ENCODE data around the gene AKAP6.

The AKAP6 gene

GRCh38 chr14:32709027-32709426, 379.9 kb downstream of the AKAP6 start:
- peaks cover 7% of the 10 kb centered on the region for H3K9me3 Mint-ChIP-seq
- no peak overlapping the region for H3K27ac Mint-ChIP-seq
- no peaks in the 10 kb centered on the region for H3K4me1 Mint-ChIP-seq
- no peaks in the 10 kb centered on the region for H3K36me3 Mint-ChIP-seq
- ATAC-seq (no peak), DNase-seq (ENCODE audit: low spot score in 2 of 2) (no peak)
- no peak overlapping the region for H3K4me3 Mint-ChIP-seq

- Mint-ChIP-seq H3K36me3 (no peaks in the 10 kb centered on the region), H3K4me3 (no peak overlapping the region), H3K27ac (no peak overlapping the region), H3K9me3 (peaks cover 7% of the 10 kb centered on the region), H3K4me1 (no peaks in the 10 kb centered on the region)
- ATAC-seq, result no peak
- DNase-seq (ENCODE audit: low spot score in 2 of 2), result no peak
Observed at GRCh38 chr14:32710231-32710671, 381.2 kb downstream of the AKAP6 start.

GRCh38 chr14:32710731-32711680, 381.9 kb downstream of the AKAP6 start:
- Mint-ChIP-seq H3K27ac (no peak overlapping the region), H3K4me3 (no peak overlapping the region)
- no peak for DNase-seq (ENCODE audit: low spot score in 2 of 2)

GRCh38 chr14:32713856-32714255, 384.8 kb downstream of the AKAP6 start:
- Mint-ChIP-seq H3K4me1 (no peaks in the 10 kb centered on the region), H3K4me3 (no peak overlapping the region), H3K27ac (no peak overlapping the region), H3K9me3 (peaks cover 8% of the 10 kb centered on the region), H3K36me3 (no peaks in the 10 kb centered on the region)
- DNase-seq (ENCODE audit: low spot score in 2 of 2), result no peak
- no peak for ATAC-seq

More at GRCh38 chr14:32710731-32711680, 381.9 kb downstream of the AKAP6 start:
- Mint-ChIP-seq H3K4me1 (no peaks in the 10 kb centered on the region), H3K36me3 (no peaks in the 10 kb centered on the region), H3K9me3 (peaks cover 7% of the 10 kb centered on the region)
- ATAC-seq, result no peak

- no peak overlapping the region for H3K4me3 Mint-ChIP-seq
- no peak overlapping the region for H3K27ac Mint-ChIP-seq
- H3K36me3 Mint-ChIP-seq, result no peaks in the 10 kb centered on the region
- no peaks in the 10 kb centered on the region for H3K4me1 Mint-ChIP-seq
- no peak for ATAC-seq
- no peak for DNase-seq (ENCODE audit: low spot score in 2 of 2)
- peaks cover 12% of the 10 kb centered on the region for H3K9me3 Mint-ChIP-seq
Observed at GRCh38 chr14:32719601-32720000, 390.5 kb downstream of the AKAP6 start.

GRCh38 chr14:32720927-32721326, 391.8 kb downstream of the AKAP6 start:
- no peaks in the 10 kb centered on the region for H3K4me1 Mint-ChIP-seq
- H3K36me3 Mint-ChIP-seq, result no peaks in the 10 kb centered on the region
- no peak overlapping the region for H3K27ac Mint-ChIP-seq
- no peak for DNase-seq (ENCODE audit: low spot score in 2 of 2)
- no peak for ATAC-seq
- no peak overlapping the region for H3K4me3 Mint-ChIP-seq
- H3K9me3 Mint-ChIP-seq, result peaks cover 12% of the 10 kb centered on the region

GRCh38 chr14:32722631-32723183, 393.6 kb downstream of the AKAP6 start:
- H3K36me3 Mint-ChIP-seq, result no peaks in the 10 kb centered on the region
- ATAC-seq, result no peak
- peaks cover 9% of the 10 kb centered on the region for H3K9me3 Mint-ChIP-seq
- H3K4me1 Mint-ChIP-seq, result no peaks in the 10 kb centered on the region
- no peak overlapping the region for H3K27ac Mint-ChIP-seq
- no peak overlapping the region for H3K4me3 Mint-ChIP-seq
- no peak for DNase-seq (ENCODE audit: low spot score in 2 of 2)

GRCh38 chr14:32724867-32725471, 395.9 kb downstream of the AKAP6 start:
- ATAC-seq (no peak), DNase-seq (ENCODE audit: low spot score in 2 of 2) (no peak)
- H3K36me3 Mint-ChIP-seq, result no peaks in the 10 kb centered on the region
- no peak overlapping the region for H3K27ac Mint-ChIP-seq
- peaks cover 9% of the 10 kb centered on the region for H3K9me3 Mint-ChIP-seq
- no peak overlapping the region for H3K4me3 Mint-ChIP-seq
- H3K4me1 Mint-ChIP-seq, result no peaks in the 10 kb centered on the region

GRCh38 chr14:32726516-32726915, 397.4 kb downstream of the AKAP6 start:
- H3K9me3 Mint-ChIP-seq, result peaks cover 8% of the 10 kb centered on the region

GRCh38 chr14:32727832-32728231, 398.7 kb downstream of the AKAP6 start:
- Mint-ChIP-seq H3K9me3 (no peaks in the 10 kb centered on the region), H3K27ac (no peak overlapping the region), H3K4me1 (no peaks in the 10 kb centered on the region), H3K4me3 (no peak overlapping the region), H3K36me3 (no peaks in the 10 kb centered on the region)
- ATAC-seq, result no peak
- DNase-seq (ENCODE audit: low spot score in 2 of 2), result no peak

More at GRCh38 chr14:32726516-32726915, 397.4 kb downstream of the AKAP6 start:
- no peak overlapping the region for H3K4me3 Mint-ChIP-seq
- DNase-seq (ENCODE audit: low spot score in 2 of 2), result no peak
- H3K36me3 Mint-ChIP-seq, result no peaks in the 10 kb centered on the region
- ATAC-seq, result no peak
- no peaks in the 10 kb centered on the region for H3K4me1 Mint-ChIP-seq
- no peak overlapping the region for H3K27ac Mint-ChIP-seq

GRCh38 chr14:32728526-32728925, 399.4 kb downstream of the AKAP6 start:
- Mint-ChIP-seq H3K4me3 (no peak overlapping the region), H3K36me3 (no peaks in the 10 kb centered on the region), H3K27ac (no peak overlapping the region), H3K4me1 (no peaks in the 10 kb centered on the region), H3K9me3 (no peaks in the 10 kb centered on the region)
- DNase-seq (ENCODE audit: low spot score in 2 of 2) (no peak), ATAC-seq (no peak)

- Mint-ChIP-seq H3K4me1 (no peaks in the 10 kb centered on the region), H3K9me3 (no peaks in the 10 kb centered on the region), H3K27ac (no peak overlapping the region), H3K4me3 (no peak overlapping the region), H3K36me3 (no peaks in the 10 kb centered on the region)
- no peak for DNase-seq (ENCODE audit: low spot score in 2 of 2)
- ATAC-seq, result no peak
Observed at GRCh38 chr14:32728976-32729375, 399.9 kb downstream of the AKAP6 start.

GRCh38 chr14:32731249-32731648, 402.2 kb downstream of the AKAP6 start:
- Mint-ChIP-seq H3K27ac (no peak overlapping the region), H3K9me3 (no peaks in the 10 kb centered on the region), H3K4me1 (no peaks in the 10 kb centered on the region), H3K4me3 (no peak overlapping the region), H3K36me3 (no peaks in the 10 kb centered on the region)
- no peak for ATAC-seq
- no peak for DNase-seq (ENCODE audit: low spot score in 2 of 2)

GRCh38 chr14:32733015-32733414, 403.9 kb downstream of the AKAP6 start:
- DNase-seq (ENCODE audit: low spot score in 2 of 2) (no peak), ATAC-seq (no peak)
- H3K27ac Mint-ChIP-seq, result no peak overlapping the region
- H3K36me3 Mint-ChIP-seq, result no peaks in the 10 kb centered on the region
- no peaks in the 10 kb centered on the region for H3K4me1 Mint-ChIP-seq
- H3K4me3 Mint-ChIP-seq, result no peak overlapping the region
- no peaks in the 10 kb centered on the region for H3K9me3 Mint-ChIP-seq

GRCh38 chr14:32734261-32734660, 405.2 kb downstream of the AKAP6 start:
- Mint-ChIP-seq H3K4me1 (no peaks in the 10 kb centered on the region), H3K27ac (no peak overlapping the region), H3K36me3 (no peaks in the 10 kb centered on the region), H3K9me3 (no peaks in the 10 kb centered on the region), H3K4me3 (no peak overlapping the region)
- ATAC-seq (no peak), DNase-seq (ENCODE audit: low spot score in 2 of 2) (no peak)

- H3K36me3 Mint-ChIP-seq, result no peaks in the 10 kb centered on the region
Observed at GRCh38 chr14:32737621-32738020, 408.5 kb downstream of the AKAP6 start.

More at GRCh38 chr14:32737621-32738020, 408.5 kb downstream of the AKAP6 start:
- DNase-seq (ENCODE audit: low spot score in 2 of 2), result no peak
- Mint-ChIP-seq H3K9me3 (peaks cover 10% of the 10 kb centered on the region), H3K4me1 (no peaks in the 10 kb centered on the region), H3K27ac (no peak overlapping the region), H3K4me3 (no peak overlapping the region)
- no peak for ATAC-seq
